H9 (cell line): Measurements from ENCODE around the gene EGFR. TPM values are rescaled to one million over a fixed set of nuclear protein-coding genes. Genes with fewer than 3 reads are reported as not detected.

ENCODE experiments used
- DNase-seq: peaks from one replicate; pipeline ENCODE4 v3.0.0-alpha.2; 2017
- H2AFZ ChIP-seq: one replicate; pipeline ENCODE4 v1.6.1; 2013; ENCODE audit warnings: mild to moderate bottlenecking, low read length, control low read depth, moderate library complexity
- H2AK5ac ChIP-seq: 2 replicates; pipeline ENCODE4 v1.6.1; 2013; ENCODE audit warnings: low read length, control low read depth, mixed read lengths; ENCODE audit not compliant: insufficient read length
- H2BK120ac ChIP-seq: one replicate; pipeline ENCODE4 v1.6.1; 2013; ENCODE audit warnings: low read depth, mild to moderate bottlenecking, low read length, control low read depth, inconsistent platforms; ENCODE audit not compliant: poor library complexity, severe bottlenecking
- H2BK12ac ChIP-seq: 2 replicates; pipeline ENCODE4 v1.6.1; 2013; ENCODE audit warnings: low read length, control low read depth, mixed read lengths, low read depth; ENCODE audit not compliant: insufficient read length
- H2BK15ac ChIP-seq: 2 replicates; pipeline ENCODE4 v1.6.1; 2013; ENCODE audit warnings: low read depth, low read length, control low read depth
- H2BK20ac ChIP-seq: one replicate; pipeline ENCODE4 v1.6.1; 2013; ENCODE audit warnings: low read depth, mild to moderate bottlenecking, low read length, control low read depth, inconsistent platforms; ENCODE audit not compliant: poor library complexity, severe bottlenecking
- H2BK5ac ChIP-seq: 2 replicates; pipeline ENCODE4 v1.6.1; 2013; ENCODE audit warnings: low read length, control low read depth, mixed read lengths; ENCODE audit not compliant: insufficient read length
- H3K14ac ChIP-seq: 2 replicates; pipeline ENCODE4 v1.6.1; 2013; ENCODE audit warnings: low read length, control low read depth; ENCODE audit not compliant: insufficient read depth
- H3K18ac ChIP-seq: 2 replicates; pipeline ENCODE4 v1.6.1; 2013; ENCODE audit warnings: low read depth, mild to moderate bottlenecking, mixed read lengths, low read length, control low read depth; ENCODE audit not compliant: insufficient read length
- H3K23ac ChIP-seq: 2 replicates; pipeline ENCODE4 v1.6.1; 2013; ENCODE audit warnings: low read length, control low read depth, mixed read lengths, low read depth; ENCODE audit not compliant: insufficient read length
- H3K23me2 ChIP-seq: 2 replicates; pipeline ENCODE4 v1.6.1; 2013; ENCODE audit warnings: low read depth, mild to moderate bottlenecking, mixed read lengths, low read length, control low read depth; ENCODE audit not compliant: insufficient read length, poor library complexity, severe bottlenecking
- H3K27ac ChIP-seq: 2 replicates; pipeline ENCODE4 v1.5.1; 2013; ENCODE audit warnings: low read length, control low read depth, mixed read lengths, low read depth; ENCODE audit not compliant: insufficient read length
- H3K27me3 ChIP-seq: 2 replicates; pipeline ENCODE4 v1.6.1; 2013; ENCODE audit warnings: low read length, control low read depth, inconsistent platforms; ENCODE audit not compliant: insufficient read depth
- H3K4ac ChIP-seq: 2 replicates; pipeline ENCODE4 v1.6.1; 2013; ENCODE audit warnings: low read depth, mild to moderate bottlenecking, control low read depth, inconsistent platforms, low read length, moderate library complexity
- H3K4me1 ChIP-seq: 2 replicates; pipeline ENCODE4 v1.6.1; 2013; ENCODE audit warnings: low read length, control low read depth, inconsistent platforms; ENCODE audit not compliant: insufficient read depth
- H3K4me2 ChIP-seq: 2 replicates; pipeline ENCODE4 v1.6.1; 2013; ENCODE audit warnings: low read length, control low read depth, mixed read lengths; ENCODE audit not compliant: insufficient read length, insufficient read depth
- H3K56ac ChIP-seq: 2 replicates; pipeline ENCODE4 v1.6.1; 2013; ENCODE audit warnings: low read depth, mild to moderate bottlenecking, mixed read lengths, low read length, control low read depth; ENCODE audit not compliant: insufficient read length
- H3K79me1 ChIP-seq: 2 replicates; pipeline ENCODE4 v1.6.1; 2013; ENCODE audit warnings: low read depth, mild to moderate bottlenecking, moderate library complexity, low read length, control low read depth, inconsistent platforms; ENCODE audit not compliant: insufficient read depth, poor library complexity, severe bottlenecking
- H3K79me2 ChIP-seq: 2 replicates; pipeline ENCODE4 v1.6.1; 2013; ENCODE audit warnings: low read length, control low read depth, inconsistent platforms; ENCODE audit not compliant: insufficient read depth
- H3K9ac ChIP-seq: 2 replicates; pipeline ENCODE4 v1.6.1; 2013; ENCODE audit warnings: low read length, control low read depth, mixed read lengths; ENCODE audit not compliant: insufficient read length; ENCODE audit errors: extremely low read depth
- H3K9me3 ChIP-seq: one replicate; pipeline ENCODE4 v1.6.1; 2013; ENCODE audit warnings: low read depth, low read length, inconsistent platforms; ENCODE audit not compliant: control insufficient read depth
- H3T11ph ChIP-seq: one replicate; pipeline ENCODE4 v1.6.1; 2013; ENCODE audit warnings: mild to moderate bottlenecking, low read length, control low read depth, inconsistent platforms
- H4K20me1 ChIP-seq: one replicate; pipeline ENCODE4 v1.6.1; 2013; ENCODE audit not compliant: control insufficient read depth, insufficient read length, insufficient read depth
- H4K5ac ChIP-seq: 2 replicates; pipeline ENCODE4 v1.6.1; 2013; ENCODE audit warnings: low read depth, mild to moderate bottlenecking, mixed read lengths, low read length, control low read depth; ENCODE audit not compliant: insufficient read length
- H4K8ac ChIP-seq: replicated peaks from 2 replicates; pipeline ENCODE4 v1.6.1; 2013; ENCODE audit warnings: low read length, control low read depth, mixed read lengths, low read depth; ENCODE audit not compliant: insufficient read length
- H4K91ac ChIP-seq: 2 replicates; pipeline ENCODE4 v1.6.1; 2013; ENCODE audit warnings: low read depth, mild to moderate bottlenecking, moderate library complexity, mixed read lengths, low read length, control low read depth; ENCODE audit not compliant: insufficient read length
- H3K27ac Mint-ChIP-seq, 3 experiments: 2 replicates in 2 of 3; 3 replicates in 1 of 3; pipeline ENCODE4 v1.8.0; 2020 to 2021; ENCODE audit warnings: mixed read lengths in 3 of 3, mild to moderate bottlenecking in 1 of 3, moderate library complexity in 1 of 3
- H3K27me3 Mint-ChIP-seq: 2 replicates; pipeline ENCODE4 v1.8.0; 2021; ENCODE audit warnings: low read depth, mild to moderate bottlenecking, moderate library complexity, mixed read lengths
- H3K36me3 Mint-ChIP-seq, 3 experiments: 2 replicates in 2 of 3; 3 replicates in 1 of 3; pipeline ENCODE4 v1.8.0; 2020 to 2021; ENCODE audit warnings: low read depth in 3 of 3, mixed read lengths in 3 of 3; ENCODE audit not compliant: insufficient read depth in 1 of 3
- H3K4me1 Mint-ChIP-seq, 2 experiments: 2 replicates each; pipeline ENCODE4 v1.8.0; 2020; ENCODE audit warnings: mixed read lengths in 2 of 2
- H3K4me3 Mint-ChIP-seq, 2 experiments: 2 replicates in 1 of 2; 3 replicates in 1 of 2; pipeline ENCODE4 v1.8.0; 2020 to 2021; ENCODE audit warnings: mild to moderate bottlenecking in 2 of 2, mixed read lengths in 2 of 2, moderate library complexity in 1 of 2
- H3K9me3 Mint-ChIP-seq, 2 experiments: 2 replicates in 1 of 2; 3 replicates in 1 of 2; pipeline ENCODE4 v1.8.0; 2020; ENCODE audit warnings: mild to moderate bottlenecking in 2 of 2, mixed read lengths in 2 of 2, moderate library complexity in 1 of 2
- WGBS: extraction: QIAGEN DNeasy Blood & Tissue Kit; methylation state at CpG from one replicate; pipeline ENCODE4 v1.1.7; 2013; ENCODE audit warnings: missing lambda C conversion rate, low lambda C conversion rate, mixed read lengths; ENCODE audit not compliant: insufficient read length; ENCODE audit errors: extremely low coverage; 5-methylcytosine and 5-hydroxymethylcytosine counted together
- total RNA-seq: library from RNA; stranded (reverse); gene quantifications from 2 replicates; pipeline ENCODE4 v1.2.1, GENCODE V29; 2021
- TF ChIP-seq, protein P1 (sequence below): fragments of 200-600 bp; sonication (generic); conservative IDR thresholded peaks from 3 replicates; pipeline ENCODE4 v1.8.0; 2021; ENCODE audit warnings: antibody characterized with exemption, mild to moderate bottlenecking

The EGFR gene
- total RNA-seq, 1 experiment from 2014 or later = 3.3 TPM

DNA sequence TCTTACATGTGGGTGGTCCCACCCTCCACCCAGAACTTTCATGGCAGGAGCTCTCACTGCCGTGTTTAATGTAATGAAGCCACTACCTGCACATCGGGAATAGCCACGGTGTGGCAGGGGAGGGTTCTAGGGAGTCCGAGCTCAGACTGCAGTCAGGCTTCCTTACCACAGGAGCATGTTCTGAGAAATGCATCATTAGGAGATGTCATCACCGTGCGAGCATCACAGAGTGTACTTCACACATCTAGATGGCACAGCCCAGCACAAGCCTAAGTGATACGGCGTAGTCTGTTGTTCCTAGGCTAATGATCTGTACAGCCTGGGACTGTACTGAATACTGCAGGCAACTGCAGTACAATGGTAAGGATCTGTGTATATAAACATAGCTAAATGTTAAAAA is 193.4 kb downstream of the EGFR start:
- Histone ChIP-seq H3K27ac (no peak overlapping the region), H3K79me2 (no peaks in the 10 kb centered on the region), H3K79me1 (no peaks in the 10 kb centered on the region), H4K5ac (no peak overlapping the region), H3K27me3 (no peaks in the 10 kb centered on the region), H4K91ac (no peak overlapping the region), H4K20me1 (no peaks in the 10 kb centered on the region), H2AFZ (no peak overlapping the region), H4K8ac (no peak overlapping the region), H2BK15ac (no peak overlapping the region), H3K9ac (no peak overlapping the region), H3K18ac (no peak overlapping the region), H3K23ac (no peak overlapping the region), H3K4ac (no peak overlapping the region), H3K4me1 (no peaks in the 10 kb centered on the region), H3K9me3 (no peaks in the 10 kb centered on the region), H3T11ph (no peak overlapping the region), H2AK5ac (no peak overlapping the region), H2BK120ac (no peak overlapping the region), H3K14ac (no peak overlapping the region), H3K23me2 (no peaks in the 10 kb centered on the region), H2BK5ac (no peak overlapping the region), H2BK20ac (no peak overlapping the region), H3K56ac (no peak overlapping the region), H2BK12ac (no peak overlapping the region), H3K4me2 (no peak overlapping the region)
- Mint-ChIP-seq H3K27me3 (no peaks in the 10 kb centered on the region; the same call in 1 of the 2 replicates), H3K4me1 (peaks cover 15 to 16% of the 10 kb centered on the region in 2 experiments), H3K9me3 (no peaks in the 10 kb centered on the region), H3K27ac (no peak overlapping the region), H3K36me3 (no peaks in the 10 kb centered on the region), H3K4me3 (no peak overlapping the region)
- TF ChIP-seq, protein P1, sequence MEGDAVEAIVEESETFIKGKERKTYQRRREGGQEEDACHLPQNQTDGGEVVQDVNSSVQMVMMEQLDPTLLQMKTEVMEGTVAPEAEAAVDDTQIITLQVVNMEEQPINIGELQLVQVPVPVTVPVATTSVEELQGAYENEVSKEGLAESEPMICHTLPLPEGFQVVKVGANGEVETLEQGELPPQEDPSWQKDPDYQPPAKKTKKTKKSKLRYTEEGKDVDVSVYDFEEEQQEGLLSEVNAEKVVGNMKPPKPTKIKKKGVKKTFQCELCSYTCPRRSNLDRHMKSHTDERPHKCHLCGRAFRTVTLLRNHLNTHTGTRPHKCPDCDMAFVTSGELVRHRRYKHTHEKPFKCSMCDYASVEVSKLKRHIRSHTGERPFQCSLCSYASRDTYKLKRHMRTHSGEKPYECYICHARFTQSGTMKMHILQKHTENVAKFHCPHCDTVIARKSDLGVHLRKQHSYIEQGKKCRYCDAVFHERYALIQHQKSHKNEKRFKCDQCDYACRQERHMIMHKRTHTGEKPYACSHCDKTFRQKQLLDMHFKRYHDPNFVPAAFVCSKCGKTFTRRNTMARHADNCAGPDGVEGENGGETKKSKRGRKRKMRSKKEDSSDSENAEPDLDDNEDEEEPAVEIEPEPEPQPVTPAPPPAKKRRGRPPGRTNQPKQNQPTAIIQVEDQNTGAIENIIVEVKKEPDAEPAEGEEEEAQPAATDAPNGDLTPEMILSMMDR = no peak
- DNase-seq = no peak
- no CpG with 5 or more reads among the region's 8 CpGs for WGBS
